Gastrocnemius medialis (tissue), 4 donors: ENCODE data around the gene HEXB. TPM values are rescaled to one million over a fixed set of nuclear protein-coding genes. Genes with fewer than 3 reads are reported as not detected.

Source experiments
- ATAC-seq, 2 donors: fragments of 150-250 bp; one replicate each; pipeline ENCODE4 v1.9.1; 2016
- DNase-seq, 2 donors: peaks; one replicate each; pipeline ENCODE4 v3.0.0-alpha.2; 2019
- H3K27ac ChIP-seq, 4 donors: fragments of 200-600 bp; sonication (generic); 1 replicate in 1 of 4; 2 replicates in 3 of 4; pipeline ENCODE4 v1.5.1; 2016 to 2018; ENCODE audit warnings: mild to moderate bottlenecking in 2 of 4, moderate library complexity in 1 of 4
- H3K27me3 ChIP-seq, 3 donors: fragments of 200-600 bp; sonication (generic) in 2 of 3; 1 replicate in 1 of 3; 2 replicates in 2 of 3; pipeline versions ENCODE4 v1.5.1 to v1.6.0; 2016 to 2019; ENCODE audit warnings: mild to moderate bottlenecking in 1 of 3, moderate library complexity in 1 of 3
- H3K36me3 ChIP-seq, 2 donors: fragments of 200-600 bp; sonication (generic) in 1 of 2; one replicate each; pipeline ENCODE4 v1.5.1; 2017 to 2018
- H3K4me1 ChIP-seq, 2 donors: fragments of 200-600 bp; sonication (generic) in 1 of 2; one replicate each; pipeline ENCODE4 v1.5.1; 2016 to 2017; ENCODE audit warnings: mild to moderate bottlenecking in 2 of 2
- H3K4me3 ChIP-seq, 4 donors: fragments of 200-600 bp; sonication (generic) in 3 of 4; 1 replicate in 1 of 4; 2 replicates in 3 of 4; pipeline ENCODE4 v1.5.1; 2016 to 2019; ENCODE audit warnings: mild to moderate bottlenecking in 2 of 4
- H3K9me3 ChIP-seq, 3 donors: fragments of 200-600 bp; sonication (generic) in 2 of 3; 1 replicate in 1 of 3; 2 replicates in 2 of 3; pipeline ENCODE4 v1.5.1; 2016 to 2019
- CTCF ChIP-seq, 5 experiments: fragments of 450-650 bp in 3 of 5; fragments of 200-600 bp in 2 of 5; sonication (generic) in 2 of 5; IDR thresholded peaks in 4 of 5; conservative IDR thresholded peaks in 1 of 5; 1 replicate in 4 of 5; 2 replicates in 1 of 5; pipeline ENCODE4 v1.5.1; 2016 to 2019; ENCODE audit warnings: antibody characterized with exemption in 5 of 5, mild to moderate bottlenecking in 3 of 5, moderate library complexity in 3 of 5
- POLR2A ChIP-seq, 2 donors: fragments of 450-650 bp; IDR thresholded peaks; one replicate each; pipeline ENCODE4 v1.6.1; 2017; ENCODE audit warnings: antibody characterized with exemption in 2 of 2, mild to moderate bottlenecking in 2 of 2, moderate library complexity in 2 of 2
- in situ Hi-C, 4 donors: fragments of 200-750 bp; cut with MboI; loops; one replicate each; pipeline versions ENCODE4 v1.15.0 to v1.8.0; 2017; ENCODE audit warnings: low sequenced_read_pairs in 4 of 4
- intact Hi-C: fragments of 100-400 bp; cut with DNase I; formaldehyde crosslinking; loops from one replicate; pipeline ENCODE4 v1.15.1; 2023; ENCODE audit warnings: low total_unique reads
- total RNA-seq, 4 donors: library from RNA; depleted of rRNA; stranded (reverse); fragments of >200 nt; gene quantifications; one replicate each; pipeline versions ENCODE4 v1.1.0 to v1.2.3, GENCODE V29; 2016

HEXB gene
- total RNA-seq, 4 donors from 2014 or later = 32.3 to 54.4 (median 47.1) TPM

GRCh38 chr5:74660140-74660539 is 24.9 kb upstream of the HEXB start:
- Histone ChIP-seq H3K4me1 (no peaks in the 10 kb centered on the region), H3K27ac (no peak overlapping the region), H3K4me3 (no peak overlapping the region), H3K36me3 (no peaks in the 10 kb centered on the region), H3K9me3 (no peaks in the 10 kb centered on the region), H3K27me3 (no peaks in the 10 kb centered on the region)
- intact Hi-C loops (no loop called here), in situ Hi-C loops (loop anchor here in 1 of 4 donors (25.0 kb wide), 1 partner anchor 252 kb away; no protein-coding TSS in a partner anchor)
- DNase-seq (no peak), ATAC-seq (no peak)
- no peak for TF ChIP-seq CTCF (IDR thresholded peaks at IDR 0.05 in 4 of 5, conservative IDR thresholded peaks at IDR 0.05 in 1 of 5)
- TF ChIP-seq POLR2A (IDR thresholded peaks at IDR 0.05) = no peak

- no peak for DNase-seq
- ATAC-seq = no peak
- intact Hi-C loops = no loop called here
Measured at GRCh38 chr5:74660873-74661272, 24.2 kb upstream of the HEXB start.

DNA sequence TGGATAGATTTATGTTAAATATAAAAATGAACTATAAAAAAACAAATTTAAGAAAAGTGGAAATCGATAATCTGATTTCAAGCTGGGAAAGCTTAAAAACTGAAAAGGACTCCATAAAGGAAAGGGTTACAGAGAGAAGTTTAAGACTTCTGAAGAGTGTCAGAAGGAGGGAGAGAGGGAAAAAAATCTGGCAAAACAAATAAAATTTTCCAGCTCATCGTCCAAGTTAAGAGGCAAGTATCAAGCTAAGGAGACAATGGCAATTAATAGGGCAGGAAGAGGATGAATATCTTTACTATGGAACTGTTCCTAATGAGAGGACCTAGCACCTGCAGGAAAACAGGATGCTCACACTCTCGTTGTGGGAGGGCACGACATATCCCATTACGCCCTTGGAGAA is 20.5 kb upstream of the HEXB start:
- TF ChIP-seq POLR2A (IDR thresholded peaks at IDR 0.05) = no peak
- TF ChIP-seq CTCF (IDR thresholded peaks at IDR 0.05 in 4 of 5, conservative IDR thresholded peaks at IDR 0.05 in 1 of 5) = no peak
- intact Hi-C loops = no loop called here
- Histone ChIP-seq H3K27me3 (no peaks in the 10 kb centered on the region), H3K4me1 (no peaks in the 10 kb centered on the region), H3K27ac (no peak overlapping the region), H3K4me3 (no peak overlapping the region), H3K9me3 (no peaks in the 10 kb centered on the region), H3K36me3 (no peaks in the 10 kb centered on the region)
- in situ Hi-C loops = loop anchor here in 1 of 4 donors (25.0 kb wide), 1 partner anchor 248 kb away; no protein-coding TSS in a partner anchor
- ATAC-seq (no peak), DNase-seq (no peak)

More at GRCh38 chr5:74660873-74661272, 24.2 kb upstream of the HEXB start:
- no peak overlapping the region for H3K4me3 ChIP-seq
- no peaks in the 10 kb centered on the region for H3K27me3 ChIP-seq
- TF ChIP-seq CTCF (IDR thresholded peaks at IDR 0.05 in 4 of 5, conservative IDR thresholded peaks at IDR 0.05 in 1 of 5) (no peak), POLR2A (IDR thresholded peaks at IDR 0.05) (no peak)
- no peaks in the 10 kb centered on the region for H3K36me3 ChIP-seq
- no peak overlapping the region for H3K27ac ChIP-seq
- H3K4me1 ChIP-seq = no peaks in the 10 kb centered on the region
- no peaks in the 10 kb centered on the region for H3K9me3 ChIP-seq
- in situ Hi-C loops = loop anchor here in 1 of 4 donors (25.0 kb wide), 1 partner anchor 251 kb away; no protein-coding TSS in a partner anchor

GRCh38 chr5:74665273-74665672 is 19.8 kb upstream of the HEXB start:
- in situ Hi-C loops (loop anchor here in 1 of 4 donors (25.0 kb wide), 1 partner anchor 247 kb away; no protein-coding TSS in a partner anchor), intact Hi-C loops (no loop called here)
- ATAC-seq (no peak), DNase-seq (no peak)
- TF ChIP-seq POLR2A (IDR thresholded peaks at IDR 0.05) (no peak), CTCF (IDR thresholded peaks at IDR 0.05 in 4 of 5, conservative IDR thresholded peaks at IDR 0.05 in 1 of 5) (no peak)
- no peaks in the 10 kb centered on the region for H3K36me3 ChIP-seq
- no peaks in the 10 kb centered on the region for H3K27me3 ChIP-seq
- no peaks in the 10 kb centered on the region for H3K4me1 ChIP-seq
- H3K27ac ChIP-seq = no peak overlapping the region
- no peak overlapping the region for H3K4me3 ChIP-seq
- no peaks in the 10 kb centered on the region for H3K9me3 ChIP-seq

- intact Hi-C loops = no loop called here
- no peak overlapping the region for H3K4me3 ChIP-seq
- in situ Hi-C loops = loop anchor here in 1 of 4 donors (25.0 kb wide), 1 partner anchor 246 kb away; no protein-coding TSS in a partner anchor
- H3K4me1 ChIP-seq = no peaks in the 10 kb centered on the region
- H3K36me3 ChIP-seq = no peaks in the 10 kb centered on the region
- H3K27ac ChIP-seq = no peak overlapping the region
- DNase-seq = no peak
- H3K27me3 ChIP-seq = no peaks in the 10 kb centered on the region
- H3K9me3 ChIP-seq = no peaks in the 10 kb centered on the region
- no peak for TF ChIP-seq CTCF (IDR thresholded peaks at IDR 0.05 in 4 of 5, conservative IDR thresholded peaks at IDR 0.05 in 1 of 5)
- TF ChIP-seq POLR2A (IDR thresholded peaks at IDR 0.05) = no peak
- ATAC-seq = no peak
Measured at GRCh38 chr5:74665816-74666215, 19.2 kb upstream of the HEXB start.
